ENCODE measurements around the gene CYTL1.
"Not testable (repeated sequence)": the region's sequence is repeated elsewhere in the genome, so short reads cannot be mapped to it uniquely, and the experiment has no call there.

Gene CYTL1

DNA sequence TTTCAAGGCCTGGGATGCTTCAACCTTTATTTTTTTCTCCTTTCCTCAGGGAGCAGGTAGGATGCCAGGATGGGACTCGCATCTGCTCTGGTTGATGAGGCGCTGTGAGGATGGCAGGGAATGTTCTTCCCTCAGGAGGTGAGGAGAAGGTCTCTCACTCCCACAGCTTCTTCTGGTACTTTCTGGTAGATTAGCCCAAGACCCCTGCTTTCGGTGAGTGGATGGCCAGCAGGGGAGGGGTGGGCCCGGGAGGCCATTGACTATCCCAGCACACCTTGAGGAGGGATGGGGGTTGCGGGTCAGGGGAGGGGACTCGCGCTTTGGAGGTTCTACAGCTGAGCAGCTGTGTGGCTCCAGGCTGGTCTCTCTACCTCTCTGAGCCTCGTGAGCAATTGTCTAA lies 14.8 kb downstream of the CYTL1 start:
- DNase-seq (ENCODE audit: low read depth): no peak
- no peak overlapping the region for H3K4me3 ChIP-seq (replicated peaks; ENCODE audit: low read depth, low read length)
- TF ChIP-seq CTCF (IDR thresholded peaks at IDR 0.05; ENCODE audit: low read length, missing control alignments): no peak

DNA sequence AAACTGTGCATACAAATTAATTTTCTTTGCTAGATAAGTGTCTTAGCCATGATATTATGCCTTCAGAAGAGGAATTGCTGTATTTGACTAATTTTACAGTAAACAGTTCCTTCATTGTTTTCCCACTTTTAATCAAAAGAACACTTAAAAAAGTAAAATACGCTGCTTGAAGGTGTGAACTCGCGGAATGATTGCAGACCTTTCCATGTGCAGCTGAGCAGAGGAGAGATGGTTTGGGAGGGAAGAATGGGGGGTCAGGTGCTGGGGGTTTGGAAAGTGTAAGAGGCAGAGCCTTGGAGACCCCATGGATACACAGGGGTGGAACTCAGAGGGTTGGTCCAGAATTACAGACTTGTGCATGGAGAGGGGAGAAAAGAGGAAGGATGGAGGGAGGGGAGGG lies 15.3 kb downstream of the CYTL1 start:
- DNase-seq (ENCODE audit: low read depth): no peak
- no peak for TF ChIP-seq CTCF (IDR thresholded peaks at IDR 0.05; ENCODE audit: low read length, missing control alignments)
- no peak overlapping the region for H3K4me3 ChIP-seq (replicated peaks; ENCODE audit: low read depth, low read length)

DNA sequence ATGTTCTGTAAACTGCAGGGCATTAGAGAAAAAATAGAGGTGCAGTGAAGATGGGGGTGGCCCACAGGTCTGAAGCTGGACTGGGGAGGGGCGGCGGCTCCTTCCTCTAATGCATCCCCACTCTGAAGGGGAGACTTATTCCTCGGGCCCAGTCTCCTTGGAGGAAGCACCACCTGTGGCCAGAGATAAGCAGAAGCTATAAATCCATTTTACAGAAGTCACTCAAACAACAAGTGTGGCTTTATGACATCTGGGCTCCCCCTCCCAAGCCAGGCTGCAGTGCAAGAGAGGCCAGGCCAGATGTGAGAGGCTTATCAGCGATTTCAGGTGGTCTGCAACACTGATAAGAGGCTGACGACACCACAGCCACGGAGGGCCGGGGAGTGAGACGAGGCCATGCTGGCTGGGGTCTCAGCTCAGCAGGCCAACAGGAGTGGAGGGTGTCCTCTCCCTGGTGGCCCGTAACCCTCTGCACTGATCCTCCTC lies 15.8 kb downstream of the CYTL1 start:
- DNase-seq (ENCODE audit: low read depth): no peak
- TF ChIP-seq CTCF (IDR thresholded peaks at IDR 0.05; ENCODE audit: low read length, missing control alignments): no peak

GRCh38 chr4:5001641-5002040 lies 17.6 kb downstream of the CYTL1 start:
- not testable (repeated sequence) for DNase-seq (ENCODE audit: low read depth); H3K4me3 ChIP-seq (replicated peaks; ENCODE audit: low read depth, low read length)

More for the DNA sequence above, 15.8 kb downstream of the CYTL1 start:
- H3K4me3 ChIP-seq (replicated peaks; ENCODE audit: low read depth, low read length): no peak overlapping the region

GRCh38 chr4:4996935-4997334 lies 22.3 kb downstream of the CYTL1 start:
- DNase-seq (ENCODE audit: low read depth); H3K4me3 ChIP-seq (replicated peaks; ENCODE audit: low read depth, low read length): not testable (repeated sequence)

DNA sequence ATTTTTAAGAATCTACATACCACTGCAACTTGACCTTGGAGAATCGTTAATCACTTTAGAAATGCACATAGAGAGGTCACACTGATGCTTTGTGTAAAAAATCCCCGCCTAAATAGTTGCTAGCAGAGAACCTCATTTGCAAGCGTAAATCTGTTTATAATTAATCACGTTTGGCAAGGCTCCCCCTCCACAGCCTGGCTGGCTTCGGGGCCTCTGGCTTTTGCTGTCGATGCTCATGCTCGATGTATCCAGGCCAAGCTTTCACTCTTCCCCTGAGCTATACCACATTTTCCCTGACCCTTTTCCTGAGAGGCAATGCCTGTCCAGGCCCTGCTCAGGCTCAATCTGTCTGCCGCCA lies 23.4 kb downstream of the CYTL1 start:
- no peak for TF ChIP-seq CTCF (IDR thresholded peaks at IDR 0.05; ENCODE audit: low read length, missing control alignments)
- no peak overlapping the region for H3K4me3 ChIP-seq (replicated peaks; ENCODE audit: low read depth, low read length)
- DNase-seq (ENCODE audit: low read depth): no peak

- no peak overlapping the region for H3K4me3 ChIP-seq (replicated peaks; ENCODE audit: low read depth, low read length)
- DNase-seq (ENCODE audit: low read depth): peak; percentile 65
- peak; percentile 91 for TF ChIP-seq CTCF (IDR thresholded peaks at IDR 0.05; ENCODE audit: low read length, missing control alignments)
Measured at GRCh38 chr4:4995103-4995907, 24.0 kb downstream of the CYTL1 start.
